CD4-positive, alpha-beta T cell treated with Interleukin-17A for 4 hours (primary cell): ENCODE results near the gene PPARA.

Experiments used
- DNase-seq: peaks from one replicate; pipeline ENCODE4 v3.0.0-alpha.2; 2020; ENCODE audit warnings: mixed read lengths

Gene PPARA

GRCh38 chr22:46224044-46224897 lies 73.9 kb downstream of the PPARA start:
- DNase-seq: no peak

GRCh38 chr22:46224898-46225290 lies 74.6 kb downstream of the PPARA start:
- no peak for DNase-seq

- no peak for DNase-seq
Observed at GRCh38 chr22:46225631-46226030, 75.3 kb downstream of the PPARA start.

DNA sequence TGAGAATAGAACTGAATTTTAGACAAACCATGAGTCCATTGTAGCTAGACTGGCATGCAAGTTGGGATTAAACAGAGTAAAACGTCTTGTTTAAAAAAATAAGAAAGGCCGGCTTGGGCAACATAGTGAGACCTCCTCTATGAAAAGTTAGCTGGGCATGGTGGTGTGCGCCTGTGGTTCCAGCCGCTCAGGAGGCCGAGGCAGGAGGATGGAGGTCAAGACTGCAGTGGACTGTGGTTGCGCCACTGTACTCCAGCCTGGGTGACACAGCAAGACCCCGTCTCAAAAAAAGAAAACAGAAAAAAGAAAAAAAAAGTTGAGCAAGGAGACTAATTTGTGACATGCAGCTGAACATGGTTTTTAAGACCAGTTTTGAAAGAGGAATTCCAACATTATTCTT lies 76.3 kb downstream of the PPARA start:
- DNase-seq: no peak

DNA sequence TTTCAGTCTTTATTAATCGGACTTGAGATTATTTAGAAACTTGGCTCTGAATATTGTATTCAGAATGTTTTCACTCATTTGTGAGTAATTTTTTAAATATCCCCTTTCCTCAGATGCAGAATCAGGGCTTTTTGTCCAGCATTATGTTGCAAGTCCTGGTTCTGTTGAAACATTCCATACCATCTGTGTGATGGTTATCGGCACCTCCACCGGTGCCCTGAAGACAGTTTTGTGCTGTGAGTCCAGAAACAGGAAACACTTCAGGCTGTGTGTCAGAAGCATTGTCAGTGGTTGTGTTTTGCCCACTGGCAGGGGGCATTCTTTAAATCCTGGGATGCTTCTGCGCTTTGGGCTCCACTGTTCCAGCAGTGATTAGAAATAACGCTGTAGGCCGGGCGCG lies 79.4 kb downstream of the PPARA start:
- DNase-seq: no peak

DNA sequence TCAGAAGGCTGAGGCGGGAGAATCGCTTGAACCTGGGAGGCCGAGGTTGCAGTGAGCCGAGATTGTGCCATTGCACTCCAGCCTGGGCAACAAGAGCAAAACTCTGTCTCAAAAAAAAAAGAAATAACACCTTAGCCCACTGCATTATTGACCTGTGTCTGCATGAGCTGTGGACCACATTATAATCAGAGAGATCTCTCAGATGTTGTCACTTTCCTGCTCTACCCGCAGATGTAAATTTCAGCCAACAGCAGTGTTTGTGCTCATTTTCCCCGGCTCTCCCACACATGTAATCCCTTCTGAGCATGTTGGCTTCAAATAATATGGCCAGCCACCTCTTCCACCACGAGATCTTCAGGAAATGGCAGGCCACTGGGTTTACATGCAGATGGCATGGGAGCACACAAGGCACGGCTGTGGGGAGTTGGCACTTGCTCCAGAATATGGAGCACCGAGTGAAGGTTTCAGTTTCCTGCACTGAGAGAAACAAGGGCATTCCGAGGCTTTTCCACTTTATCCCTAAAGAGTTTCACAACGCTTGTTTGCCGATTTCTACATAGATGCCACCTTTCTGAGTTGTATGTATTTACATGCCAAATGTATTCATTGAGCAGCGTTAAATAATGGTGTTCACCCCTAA lies 80.1 kb downstream of the PPARA start:
- no peak for DNase-seq

- no peak for DNase-seq
Observed at GRCh38 chr22:46233231-46233630, 82.9 kb downstream of the PPARA start.

GRCh38 chr22:46234969-46235368 lies 84.6 kb downstream of the PPARA start:
- DNase-seq: no peak

- DNase-seq: no peak
Observed at GRCh38 chr22:46237453-46238124, 87.3 kb downstream of the PPARA start.

- DNase-seq: no peak
Observed at GRCh38 chr22:46238541-46238940, 88.2 kb downstream of the PPARA start.

DNA sequence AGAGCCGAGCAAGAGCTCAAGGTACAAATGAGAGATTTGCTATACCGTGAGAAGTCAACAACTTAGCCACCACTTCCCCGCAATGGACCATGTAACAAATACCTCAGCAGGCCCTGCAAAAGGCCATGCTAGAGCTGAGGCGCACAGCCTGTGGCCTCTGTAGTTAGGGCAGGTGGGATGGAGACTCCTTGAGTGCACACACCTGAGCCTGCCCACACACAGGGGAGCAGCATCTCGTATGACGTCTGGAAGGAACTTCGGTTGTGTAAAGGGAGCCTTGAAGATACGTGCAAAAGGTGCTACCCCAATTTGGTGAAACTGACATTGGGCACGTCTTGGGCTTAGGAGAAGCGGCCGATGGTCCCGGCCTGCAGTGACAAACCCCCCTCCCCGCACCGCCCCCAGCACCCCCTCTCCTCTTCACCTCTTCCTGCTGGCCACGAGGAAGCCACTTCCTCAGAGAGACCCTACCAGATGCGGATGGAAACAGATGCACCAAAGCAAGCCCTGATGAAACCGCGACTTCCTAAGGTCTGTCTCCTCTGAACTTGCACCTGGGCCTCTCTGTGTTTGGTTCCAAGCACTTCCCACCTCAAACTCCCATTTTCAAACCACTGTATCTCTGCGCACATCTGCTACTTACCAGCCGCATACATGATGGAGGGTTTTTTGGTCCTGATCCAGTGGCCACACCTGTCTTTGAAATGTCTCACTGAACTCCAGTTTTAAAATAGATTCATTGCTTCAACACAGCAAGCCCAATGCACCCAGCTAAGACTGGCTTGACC lies 89.1 kb downstream of the PPARA start:
- peak; percentile 25 for DNase-seq

DNA sequence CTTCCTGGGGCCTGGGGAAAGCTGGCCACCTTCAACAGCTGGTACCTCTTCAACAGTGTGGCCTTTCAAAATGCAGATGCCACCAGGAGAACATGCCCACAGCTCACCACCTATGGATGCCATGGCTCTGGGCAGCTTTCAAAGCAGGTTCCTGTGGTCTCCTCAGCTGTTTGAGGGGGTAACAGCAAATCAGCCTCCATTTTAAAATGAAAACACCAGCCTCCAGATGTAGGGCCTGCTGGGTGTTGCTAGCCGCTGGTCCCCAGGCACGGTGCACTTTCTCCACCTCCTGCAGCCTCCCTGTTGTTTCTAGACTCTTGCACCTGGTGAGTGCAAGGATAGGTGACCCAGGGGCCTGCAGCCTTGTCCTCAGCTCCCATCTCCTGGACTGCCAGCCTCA lies 89.7 kb downstream of the PPARA start:
- no peak for DNase-seq

- DNase-seq: no peak
Observed at GRCh38 chr22:46240506-46240905, 90.2 kb downstream of the PPARA start.

DNA sequence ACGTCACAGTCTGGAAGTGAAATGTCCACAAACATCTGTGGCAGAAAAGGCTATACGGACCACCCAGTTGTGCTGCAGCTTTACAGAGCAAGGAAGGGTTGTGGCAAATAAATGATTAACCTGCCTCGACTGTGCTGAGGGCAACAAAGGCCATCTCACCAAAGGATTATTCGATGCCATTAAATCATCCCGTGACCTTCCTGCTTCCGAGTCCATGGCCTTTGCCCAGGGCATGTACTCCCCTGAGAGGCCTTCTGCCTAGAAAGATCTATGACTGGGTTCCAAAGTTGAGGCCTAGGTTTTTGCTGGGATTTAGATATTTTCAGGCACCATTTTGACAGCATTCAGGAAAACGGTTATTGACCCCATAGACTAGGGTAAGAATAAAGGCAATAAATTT lies 90.6 kb downstream of the PPARA start:
- DNase-seq: no peak

- DNase-seq: no peak
Observed at GRCh38 chr22:46241396-46242007, 91.2 kb downstream of the PPARA start.

GRCh38 chr22:46242076-46242475 lies 91.8 kb downstream of the PPARA start:
- no peak for DNase-seq

DNA sequence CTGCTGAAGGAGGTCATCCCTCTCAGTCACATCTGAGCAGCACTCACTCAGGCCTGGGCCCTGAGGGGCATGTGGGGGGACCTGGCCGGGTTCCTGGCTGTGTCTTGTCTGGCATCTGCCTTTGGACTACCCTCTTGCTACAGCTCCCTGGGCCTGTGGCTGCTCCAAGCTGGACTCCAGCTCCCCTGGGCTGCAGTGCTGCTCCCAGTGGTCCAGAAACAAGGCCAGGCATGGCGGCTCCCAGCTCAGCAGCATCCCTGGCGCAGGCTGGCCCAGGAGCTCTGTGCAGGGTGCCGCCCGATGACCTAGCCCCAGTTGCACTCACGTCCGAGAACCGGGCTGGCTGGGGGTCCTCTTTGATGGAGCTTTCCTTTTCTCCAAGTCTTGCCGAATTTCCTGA lies 94.4 kb downstream of the PPARA start:
- no peak for DNase-seq

GRCh38 chr22:46245511-46245910 lies 95.2 kb downstream of the PPARA start:
- no peak for DNase-seq

- DNase-seq: no peak
Observed at GRCh38 chr22:46246178-46246577, 95.9 kb downstream of the PPARA start.

DNA sequence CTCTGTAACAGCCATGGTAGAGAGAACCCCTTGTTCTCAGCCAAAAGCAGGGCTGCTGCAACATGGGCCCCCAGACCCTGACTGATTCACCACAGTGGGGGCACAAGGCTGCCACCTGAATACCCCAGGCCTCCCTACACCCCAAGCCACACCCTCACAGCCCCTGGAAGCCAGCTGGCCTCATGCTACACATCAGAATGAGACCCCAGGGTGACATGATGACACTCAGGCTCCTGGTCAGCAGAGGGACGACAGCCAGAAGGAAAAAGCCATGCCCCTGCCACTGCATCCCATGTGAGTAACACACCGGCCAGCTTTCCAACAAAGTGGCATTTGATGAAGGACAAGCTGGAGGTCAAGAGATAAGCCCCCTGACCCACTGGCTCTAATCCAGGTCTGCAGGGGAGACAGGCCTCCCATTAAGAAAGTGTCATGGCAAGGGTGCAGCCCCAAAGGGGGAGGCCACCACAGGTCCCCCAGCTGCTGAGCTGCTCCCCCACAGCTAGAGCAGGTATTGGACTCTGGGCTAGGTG lies 97.2 kb downstream of the PPARA start:
- no peak for DNase-seq

- peak; percentile 95 for DNase-seq
Observed at GRCh38 chr22:46250035-46250782, 99.9 kb downstream of the PPARA start, which contains the start of gene CDPF1. Gene CDPF1 (minus strand): TSS chr22:46250293. CDS start chr22:46248284, 2,009 bp downstream.

DNA sequence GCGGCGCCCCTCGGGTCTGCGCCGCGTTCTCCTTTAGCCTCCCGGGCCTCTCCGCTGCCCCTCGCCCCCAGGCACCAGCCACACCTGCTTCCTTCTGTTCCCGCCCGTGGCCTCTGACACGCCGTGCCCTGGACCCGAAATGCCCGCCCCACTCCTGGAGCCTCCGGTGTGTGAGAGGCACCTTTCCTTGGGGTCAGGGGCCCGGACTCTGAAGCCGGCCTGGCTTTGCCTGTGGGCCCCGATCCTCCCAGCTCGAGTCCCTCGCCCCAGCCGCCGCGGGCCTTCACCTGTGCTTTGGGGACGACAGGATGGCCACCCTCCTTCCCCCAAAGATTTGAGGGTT lies 100.4 kb downstream of the PPARA start:
- no peak for DNase-seq
